Erythroblast (primary cell): ENCODE measurements around the gene PHKA2.

Experiments used
- DNase-seq, 2 experiments: peaks; one replicate each; lab custom pipeline; 2025; lab: John Stamatoyannopoulos, UW
- GATA1 ChIP-seq: IDR thresholded peaks from 2 replicates; pipeline ENCODE4 v1.6.1; 2011; ENCODE audit warnings: low read depth, mild to moderate bottlenecking, control low read depth, low read length, moderate library complexity
- POLR2A ChIP-seq: IDR thresholded peaks from 2 replicates; pipeline ENCODE4 v1.6.1; 2011; ENCODE audit warnings: mild to moderate bottlenecking, low read length

PHKA2 gene

GRCh38 chrX:18895189-18895951 is 88.5 kb downstream of the PHKA2 start:
- DNase-seq: no peak

GRCh38 chrX:18894156-18894555 is 89.8 kb downstream of the PHKA2 start:
- DNase-seq: no peak
- TF ChIP-seq POLR2A: no peak
- TF ChIP-seq GATA1: no peak

More at GRCh38 chrX:18895189-18895951, 88.5 kb downstream of the PHKA2 start:
- TF ChIP-seq GATA1 (no peak), POLR2A (no peak)

GRCh38 chrX:18893536-18893935 is 90.4 kb downstream of the PHKA2 start:
- TF ChIP-seq POLR2A (no peak), GATA1 (no peak)
- DNase-seq: no peak

- TF ChIP-seq GATA1: no peak
- no peak for TF ChIP-seq POLR2A
Observed at GRCh38 chrX:18892899-18893298, 91.0 kb downstream of the PHKA2 start.

DNA sequence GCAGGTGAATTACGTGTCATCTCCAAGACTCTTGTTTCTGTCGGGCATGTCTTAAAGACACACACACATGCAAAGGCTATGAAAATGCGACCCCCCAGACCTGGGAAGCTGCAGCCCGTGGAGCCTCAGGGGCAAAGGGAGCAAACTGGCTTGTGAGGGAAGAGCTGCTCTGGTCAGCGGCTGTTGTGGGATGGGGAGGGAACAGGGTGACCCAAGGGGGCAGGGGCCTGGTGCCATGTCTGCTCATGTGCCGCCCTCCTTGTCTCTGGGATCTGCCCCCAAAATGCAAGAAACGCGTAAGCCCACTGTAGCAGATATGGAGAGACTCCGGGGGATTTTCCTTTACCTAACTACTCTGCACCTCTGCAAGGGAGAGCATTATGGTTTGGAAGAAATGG is 92.4 kb downstream of the PHKA2 start:
- no peak for DNase-seq
- TF ChIP-seq GATA1 (no peak), POLR2A (no peak)

More at GRCh38 chrX:18892899-18893298, 91.0 kb downstream of the PHKA2 start:
- DNase-seq: no peak

- TF ChIP-seq POLR2A: no peak
- TF ChIP-seq GATA1: no peak
- no peak for DNase-seq
Observed at GRCh38 chrX:18890724-18891547, 93.0 kb downstream of the PHKA2 start.

DNA sequence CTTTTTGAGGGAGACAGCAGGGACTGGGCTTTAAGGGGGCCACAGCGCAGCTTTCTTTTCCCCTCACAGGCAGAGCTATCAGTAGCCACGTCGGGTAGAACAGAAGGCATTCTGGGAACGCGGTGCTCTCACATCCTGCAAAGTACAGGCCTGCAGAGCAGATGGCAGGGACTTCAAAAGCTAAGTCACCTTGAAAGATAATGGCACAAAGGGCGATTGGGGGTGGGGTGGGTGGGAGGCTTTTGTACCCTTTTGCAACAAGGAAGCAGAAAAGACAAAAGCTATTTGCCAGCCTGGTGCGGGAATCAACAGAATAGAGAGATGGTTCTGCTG is 93.9 kb downstream of the PHKA2 start:
- TF ChIP-seq GATA1 (no peak), POLR2A (no peak)
- no peak for DNase-seq

DNA sequence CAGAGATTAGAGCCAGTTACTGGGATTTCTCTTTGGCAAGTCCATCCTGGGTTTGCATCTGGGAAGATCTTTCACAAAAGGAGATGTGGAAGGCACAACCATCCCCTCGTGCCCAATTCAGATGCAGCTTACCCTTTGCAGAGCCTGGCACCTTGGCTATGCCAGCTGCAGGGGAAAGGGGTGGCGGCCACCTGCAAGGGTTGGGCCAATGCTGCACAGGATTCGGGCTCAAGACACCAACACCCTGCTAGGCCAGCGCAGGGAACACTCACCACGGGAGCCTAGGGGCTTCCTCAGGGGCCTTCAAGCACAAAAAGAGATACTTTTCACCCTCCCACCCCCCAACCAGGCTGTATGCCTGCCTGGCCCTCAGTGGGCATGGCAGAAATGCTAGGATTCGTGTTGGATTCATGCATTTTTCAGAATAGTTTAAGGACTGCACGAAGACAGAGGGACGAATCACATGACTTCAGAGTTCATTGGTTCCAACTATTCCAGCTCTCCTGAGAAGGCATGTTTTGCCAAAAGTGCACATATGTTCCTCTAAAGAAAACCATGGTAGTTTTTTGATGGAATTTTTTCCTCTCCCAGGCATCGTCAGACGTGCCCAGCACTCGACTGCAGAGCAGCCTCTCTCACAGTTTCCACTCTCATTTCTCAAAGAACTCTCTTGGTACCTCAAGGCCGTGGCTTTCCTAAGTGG is 94.4 kb downstream of the PHKA2 start:
- TF ChIP-seq GATA1 (no peak), POLR2A (no peak)

DNA sequence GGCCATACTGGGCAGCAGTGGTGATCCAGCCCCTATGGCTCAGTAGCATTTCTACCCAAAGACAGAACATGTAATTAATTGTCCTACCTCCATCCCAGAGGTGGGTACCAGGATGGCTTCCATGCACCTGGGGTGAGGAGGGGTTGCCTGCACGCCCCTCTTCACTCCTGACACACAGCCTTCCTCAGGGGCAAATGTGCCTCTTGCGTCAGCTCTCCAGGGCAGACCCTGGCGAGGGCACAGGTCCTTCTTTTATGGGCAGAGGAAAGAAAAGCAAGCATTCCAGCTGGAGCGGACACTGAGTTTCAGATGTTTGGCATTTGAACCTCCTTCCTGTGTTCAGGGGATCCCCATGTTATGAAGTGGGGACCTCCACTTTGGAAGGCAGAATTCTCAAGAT is 95.6 kb downstream of the PHKA2 start:
- TF ChIP-seq POLR2A: no peak
- TF ChIP-seq GATA1: no peak
- no peak for DNase-seq

More for the DNA sequence above, 94.4 kb downstream of the PHKA2 start:
- DNase-seq: no peak

GRCh38 chrX:18887825-18888212 is 96.1 kb downstream of the PHKA2 start:
- DNase-seq: no peak
- TF ChIP-seq POLR2A (no peak), GATA1 (no peak)

DNA sequence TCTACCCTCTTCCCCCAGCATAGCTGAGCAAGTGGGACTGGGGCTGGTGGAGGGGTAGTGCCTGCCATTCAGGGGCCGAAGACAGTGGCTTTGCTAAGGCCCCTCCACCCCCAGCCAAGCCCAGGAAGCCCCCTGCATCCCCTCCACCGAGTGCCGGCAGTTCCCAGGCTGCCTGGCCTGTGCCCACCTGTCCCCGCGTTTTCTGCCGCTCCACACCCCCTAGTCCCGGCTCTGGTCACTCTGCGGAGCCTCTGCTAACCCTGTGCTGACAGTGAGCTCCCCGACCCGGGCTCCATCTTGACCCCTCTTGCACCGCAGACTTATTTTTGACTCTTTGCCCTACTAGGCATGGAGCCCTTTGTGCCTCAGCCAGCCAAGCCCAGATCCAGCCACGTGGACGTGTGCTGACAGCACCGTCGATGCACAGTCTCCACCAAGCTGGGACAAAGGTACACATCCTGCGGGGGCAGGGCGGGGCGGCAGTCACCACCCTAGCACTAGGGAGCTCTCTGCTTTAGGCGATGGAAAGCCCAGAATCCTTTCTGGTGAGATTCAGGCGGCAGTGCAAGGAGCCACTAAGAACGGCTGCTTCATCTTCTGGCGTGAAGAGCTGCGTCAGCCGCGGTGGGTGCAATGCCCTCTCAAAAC is 96.6 kb downstream of the PHKA2 start:
- TF ChIP-seq POLR2A (no peak), GATA1 (no peak)
- no peak for DNase-seq

DNA sequence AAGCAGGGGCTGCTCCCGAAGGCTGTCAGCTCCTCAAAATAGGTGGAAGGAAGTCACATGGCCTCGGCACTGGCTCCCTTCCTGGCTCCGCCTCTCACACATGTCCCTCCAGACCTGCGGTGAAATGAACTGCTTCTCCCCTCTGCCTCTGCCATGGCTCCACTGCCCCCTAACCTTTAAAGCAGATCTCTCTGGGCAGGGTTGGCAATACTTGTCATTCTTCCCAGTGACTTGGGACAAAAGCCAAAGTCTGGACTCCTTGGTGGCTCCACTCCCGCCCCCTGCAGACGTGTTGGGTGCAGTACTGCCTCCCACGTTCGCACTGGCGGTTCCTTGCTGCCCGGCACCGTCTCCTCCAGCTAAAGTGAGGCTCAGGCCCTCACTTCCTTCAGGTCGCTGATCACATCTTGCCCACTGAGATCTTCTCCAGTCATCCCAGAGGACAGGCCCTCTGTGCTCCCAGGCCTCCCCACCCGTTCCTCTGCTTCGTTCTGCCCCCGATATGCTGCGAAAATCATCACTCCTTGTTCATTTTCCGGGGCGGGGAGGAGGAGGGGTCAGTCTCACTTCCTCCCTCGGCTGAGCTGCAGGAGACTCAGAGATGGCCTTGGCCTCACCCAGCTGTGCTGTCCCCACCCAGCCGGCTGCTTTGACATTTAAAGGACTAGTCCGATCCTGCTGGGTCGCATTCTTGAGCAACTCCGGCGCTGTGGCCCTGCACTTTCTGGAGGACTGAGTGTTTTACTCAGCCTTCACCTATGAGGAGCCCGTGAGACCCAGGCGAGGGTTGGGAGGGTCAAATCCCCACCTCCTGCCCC is 97.4 kb downstream of the PHKA2 start:
- peak; percentile 61 to 64 for DNase-seq

More for the DNA sequence above, 97.4 kb downstream of the PHKA2 start:
- TF ChIP-seq POLR2A (no peak), GATA1 (no peak)
